ENCODE measurements around the gene UBR3.
"Not testable (repeated sequence)": the region's sequence is repeated elsewhere in the genome, so short reads cannot be mapped to it uniquely, and the experiment has no call there.

UBR3 gene

DNA sequence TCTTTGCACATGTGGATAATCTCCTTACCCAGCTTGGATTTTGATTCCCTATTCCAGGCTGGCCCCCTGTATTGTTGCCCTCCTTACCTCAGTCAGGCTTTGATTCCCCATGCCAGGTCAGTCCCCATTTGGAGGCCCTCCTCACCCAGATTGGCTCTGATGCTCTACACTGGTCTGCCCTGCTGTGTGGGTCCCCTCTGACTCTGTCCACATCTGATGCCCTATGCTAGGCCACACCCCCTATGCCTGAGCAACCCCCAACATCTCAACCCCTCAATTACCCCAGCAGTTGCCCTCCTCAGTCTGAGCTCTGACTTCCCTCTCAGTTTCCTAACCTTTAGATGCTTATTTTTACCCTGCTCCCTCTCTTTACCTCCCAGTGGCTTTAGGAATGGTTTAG is 89.4 kb downstream of the UBR3 start:
- in situ Hi-C loops (cut with MboI; ENCODE audit: low pct_unique_long_range_greater_than_20kb, low sequenced_read_pairs, unreplicated experiment), result no loop called here
- DNase-seq (ENCODE audit: low spot score), result no peak
- TF ChIP-seq, protein P1, sequence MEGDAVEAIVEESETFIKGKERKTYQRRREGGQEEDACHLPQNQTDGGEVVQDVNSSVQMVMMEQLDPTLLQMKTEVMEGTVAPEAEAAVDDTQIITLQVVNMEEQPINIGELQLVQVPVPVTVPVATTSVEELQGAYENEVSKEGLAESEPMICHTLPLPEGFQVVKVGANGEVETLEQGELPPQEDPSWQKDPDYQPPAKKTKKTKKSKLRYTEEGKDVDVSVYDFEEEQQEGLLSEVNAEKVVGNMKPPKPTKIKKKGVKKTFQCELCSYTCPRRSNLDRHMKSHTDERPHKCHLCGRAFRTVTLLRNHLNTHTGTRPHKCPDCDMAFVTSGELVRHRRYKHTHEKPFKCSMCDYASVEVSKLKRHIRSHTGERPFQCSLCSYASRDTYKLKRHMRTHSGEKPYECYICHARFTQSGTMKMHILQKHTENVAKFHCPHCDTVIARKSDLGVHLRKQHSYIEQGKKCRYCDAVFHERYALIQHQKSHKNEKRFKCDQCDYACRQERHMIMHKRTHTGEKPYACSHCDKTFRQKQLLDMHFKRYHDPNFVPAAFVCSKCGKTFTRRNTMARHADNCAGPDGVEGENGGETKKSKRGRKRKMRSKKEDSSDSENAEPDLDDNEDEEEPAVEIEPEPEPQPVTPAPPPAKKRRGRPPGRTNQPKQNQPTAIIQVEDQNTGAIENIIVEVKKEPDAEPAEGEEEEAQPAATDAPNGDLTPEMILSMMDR (IDR thresholded peaks at IDR 0.05; ENCODE audit: extremely low read depth, insufficient read depth, missing control alignments), result no peak

DNA sequence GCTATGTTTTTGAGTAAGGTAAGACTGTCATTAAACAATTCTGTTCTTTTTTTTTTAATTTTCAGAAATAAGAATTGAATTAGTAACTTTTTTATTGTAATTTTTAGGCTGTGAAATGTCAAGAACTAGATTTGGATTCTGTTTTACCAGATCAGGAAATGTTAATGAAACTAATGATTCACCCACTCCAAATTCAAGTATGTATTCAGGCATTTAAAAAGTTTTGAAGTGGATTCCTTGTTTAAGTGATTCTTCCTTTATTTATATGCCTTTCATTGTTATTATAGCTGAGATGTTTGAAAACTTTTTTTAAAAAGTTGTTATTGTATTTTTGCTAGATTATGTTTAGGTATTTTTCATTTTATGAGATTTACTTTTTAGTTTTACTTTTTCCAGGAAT is 96.7 kb downstream of the UBR3 start:
- TF ChIP-seq, protein P1 (IDR thresholded peaks at IDR 0.05; ENCODE audit: extremely low read depth, insufficient read depth, missing control alignments), result no peak
- DNase-seq (ENCODE audit: low spot score), result no peak
- in situ Hi-C loops (cut with MboI; ENCODE audit: low pct_unique_long_range_greater_than_20kb, low sequenced_read_pairs, unreplicated experiment), result no loop called here

DNA sequence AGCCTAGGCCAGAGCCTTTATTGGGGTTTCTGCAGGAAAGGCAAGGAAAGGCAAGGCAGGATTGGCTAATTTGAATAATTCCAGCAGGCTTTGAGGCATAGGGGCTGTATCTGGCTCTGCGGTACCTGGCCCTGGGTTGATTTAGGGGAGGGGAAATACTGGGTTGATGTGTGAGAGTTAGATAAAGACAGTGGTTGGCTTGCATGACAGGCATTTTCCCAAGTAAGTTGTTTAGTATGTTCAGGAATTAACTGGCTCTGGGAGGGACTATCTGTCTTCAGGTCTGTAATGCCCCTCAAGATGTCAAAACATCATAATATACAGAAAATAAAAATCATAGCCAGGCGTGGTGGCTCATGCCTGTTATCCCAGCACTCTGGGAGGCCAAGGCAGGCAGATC is 98.7 kb downstream of the UBR3 start:
- in situ Hi-C loops (cut with MboI; ENCODE audit: low pct_unique_long_range_greater_than_20kb, low sequenced_read_pairs, unreplicated experiment), result no loop called here
- TF ChIP-seq, protein P1 (IDR thresholded peaks at IDR 0.05; ENCODE audit: extremely low read depth, insufficient read depth, missing control alignments), result no peak
- no peak for DNase-seq (ENCODE audit: low spot score)

DNA sequence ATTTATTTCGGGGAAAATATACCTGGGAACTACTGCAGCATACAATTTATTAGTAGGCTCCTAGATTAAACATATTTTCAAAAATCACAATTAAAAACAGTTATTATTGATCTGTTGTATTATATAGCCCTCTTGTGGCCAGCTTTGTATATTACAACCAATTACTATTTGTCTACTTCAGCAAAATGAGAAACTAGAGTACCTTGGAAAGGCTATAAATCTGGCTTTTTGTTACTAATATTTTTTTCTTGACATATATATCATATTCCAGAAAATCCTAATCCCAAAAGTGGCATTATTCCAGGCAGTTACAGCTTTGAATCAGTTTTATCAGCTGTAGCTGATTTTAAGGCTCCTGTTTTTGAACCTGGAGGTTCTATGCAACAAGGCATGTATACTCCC is 101.2 kb downstream of the UBR3 start:
- peak; percentile 16 for DNase-seq (ENCODE audit: low spot score)
- in situ Hi-C loops (cut with MboI; ENCODE audit: low pct_unique_long_range_greater_than_20kb, low sequenced_read_pairs, unreplicated experiment), result no loop called here
- TF ChIP-seq, protein P1 (IDR thresholded peaks at IDR 0.05; ENCODE audit: extremely low read depth, insufficient read depth, missing control alignments), result peak; percentile 69

DNA sequence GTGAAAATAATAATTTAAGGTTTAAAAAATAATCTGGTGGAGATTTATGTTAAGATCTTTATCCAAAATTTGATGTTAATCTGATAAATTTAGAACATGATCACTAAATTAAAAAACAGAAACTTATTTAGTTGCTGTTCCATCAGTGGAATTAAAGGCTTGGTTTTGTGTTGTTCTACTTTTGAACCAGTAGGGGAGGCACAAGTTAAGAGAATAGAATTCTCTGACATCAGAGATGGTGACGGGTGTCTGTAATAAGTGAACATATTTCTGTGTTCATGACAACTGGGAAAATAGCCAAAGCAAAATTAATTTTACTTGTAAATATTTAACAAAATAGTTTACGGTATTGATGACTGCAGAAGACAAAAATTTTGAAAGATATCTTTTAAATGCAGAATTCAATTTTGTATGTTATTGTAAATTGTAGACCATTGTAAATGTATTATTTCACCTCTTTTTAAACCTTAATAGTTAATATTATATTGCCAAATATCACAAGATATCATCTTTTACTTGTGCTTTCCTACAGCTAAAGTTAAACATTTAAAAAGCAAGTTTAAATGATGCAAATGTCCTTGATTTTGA is 106.0 kb downstream of the UBR3 start:
- peak; percentile 29 for DNase-seq (ENCODE audit: low spot score)
- in situ Hi-C loops (cut with MboI; ENCODE audit: low pct_unique_long_range_greater_than_20kb, low sequenced_read_pairs, unreplicated experiment), result no loop called here
- TF ChIP-seq, protein P1 (IDR thresholded peaks at IDR 0.05; ENCODE audit: extremely low read depth, insufficient read depth, missing control alignments), result peak; percentile 78

DNA sequence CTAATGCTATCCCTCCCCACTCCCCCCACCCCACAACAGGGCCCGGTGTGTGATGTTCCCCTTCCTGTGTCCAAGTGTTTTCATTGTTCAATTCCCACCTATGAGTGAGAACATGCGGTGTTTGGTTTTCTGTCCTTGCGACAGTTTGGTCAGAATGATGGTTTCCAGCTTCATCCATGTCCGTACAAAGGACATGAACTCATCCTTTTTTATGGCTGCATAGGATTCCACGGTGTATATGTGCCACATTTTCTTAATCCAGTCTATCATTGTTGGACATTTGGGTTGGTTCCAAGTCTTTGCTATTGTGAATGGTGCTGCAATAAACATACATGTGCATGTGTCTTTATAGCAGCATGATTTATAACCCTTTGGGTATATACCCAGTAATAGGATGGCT is 109.4 kb downstream of the UBR3 start:
- in situ Hi-C loops (cut with MboI; ENCODE audit: low pct_unique_long_range_greater_than_20kb, low sequenced_read_pairs, unreplicated experiment); DNase-seq (ENCODE audit: low spot score): not testable (repeated sequence)

DNA sequence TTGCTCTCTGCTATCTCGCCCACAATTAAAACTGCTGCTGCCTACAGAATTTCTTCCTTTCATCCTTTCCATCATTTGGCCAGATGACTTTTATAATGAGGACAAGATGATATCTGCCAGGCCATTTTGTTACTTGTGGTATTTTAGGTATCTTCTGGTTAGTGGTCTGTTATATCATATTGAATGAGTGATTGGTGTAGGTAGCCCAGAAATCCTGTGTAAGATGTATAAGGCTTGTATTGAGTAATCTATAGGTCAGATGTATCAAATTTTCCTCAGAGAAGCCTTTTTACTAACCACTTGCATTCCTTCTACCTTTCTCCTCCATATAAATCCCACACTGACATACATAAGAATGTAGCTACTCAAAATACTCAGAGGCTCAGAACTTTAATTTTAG is 118.3 kb downstream of the UBR3 start:
- DNase-seq (ENCODE audit: low spot score), result no peak
- in situ Hi-C loops (cut with MboI; ENCODE audit: low pct_unique_long_range_greater_than_20kb, low sequenced_read_pairs, unreplicated experiment), result no loop called here
- TF ChIP-seq, protein P1 (IDR thresholded peaks at IDR 0.05; ENCODE audit: extremely low read depth, insufficient read depth, missing control alignments), result no peak
